IPS-18c (cell line): ENCODE results near the gene DNAJC5G.

Source experiments
- H3K4me3 ChIP-seq: 2 replicates; pipeline ENCODE4 v1.7.0; 2013; ENCODE audit warnings: low read depth, mild to moderate bottlenecking, low read length, moderate library complexity; ENCODE audit not compliant: insufficient read depth
- H3K9me3 ChIP-seq: one replicate; pipeline ENCODE4 v1.6.1; 2013; ENCODE audit warnings: mild to moderate bottlenecking, low read length, moderate library complexity; ENCODE audit not compliant: control insufficient read depth, insufficient read depth

The DNAJC5G gene

GRCh38 chr2:27275211-27276150 lies at the start of gene DNAJC5G:
TSS of gene DNAJC5G (plus strand) at chr2:27275433. CDS start at chr2:27276729, 1,296 bp downstream.
- H3K4me3 ChIP-seq = no peak within 1 kb of the TSS
- H3K9me3 ChIP-seq = no peaks in the 10 kb centered on the region

- Histone ChIP-seq H3K4me3 (no peak overlapping the region), H3K9me3 (peaks cover 2% of the 10 kb centered on the region)
Observed at GRCh38 chr2:27225526-27225925, 49.7 kb upstream of the DNAJC5G start.

GRCh38 chr2:27227501-27227900 lies 47.7 kb upstream of the DNAJC5G start:
- Histone ChIP-seq H3K4me3 (no peak overlapping the region), H3K9me3 (no peaks in the 10 kb centered on the region)

DNA sequence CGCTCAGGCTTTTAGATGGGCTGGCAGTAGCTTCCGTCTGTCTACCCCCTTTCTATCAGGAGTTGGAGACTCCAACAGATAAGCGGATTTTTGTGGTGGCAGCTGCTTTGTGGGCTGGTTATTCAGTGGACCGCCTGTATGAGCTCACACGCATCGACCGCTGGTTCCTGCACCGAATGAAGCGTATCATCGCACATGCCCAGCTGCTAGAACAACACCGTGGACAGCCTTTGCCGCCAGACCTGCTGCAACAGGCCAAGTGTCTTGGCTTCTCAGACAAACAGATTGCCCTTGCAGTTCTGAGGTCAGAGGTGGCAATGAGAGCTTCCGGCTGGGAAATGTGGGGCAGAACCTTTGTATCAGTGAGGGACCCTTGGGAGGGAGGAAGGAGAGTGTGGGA lies 43.3 kb upstream of the DNAJC5G start:
- Histone ChIP-seq H3K9me3 (no peaks in the 10 kb centered on the region), H3K4me3 (no peak overlapping the region)

DNA sequence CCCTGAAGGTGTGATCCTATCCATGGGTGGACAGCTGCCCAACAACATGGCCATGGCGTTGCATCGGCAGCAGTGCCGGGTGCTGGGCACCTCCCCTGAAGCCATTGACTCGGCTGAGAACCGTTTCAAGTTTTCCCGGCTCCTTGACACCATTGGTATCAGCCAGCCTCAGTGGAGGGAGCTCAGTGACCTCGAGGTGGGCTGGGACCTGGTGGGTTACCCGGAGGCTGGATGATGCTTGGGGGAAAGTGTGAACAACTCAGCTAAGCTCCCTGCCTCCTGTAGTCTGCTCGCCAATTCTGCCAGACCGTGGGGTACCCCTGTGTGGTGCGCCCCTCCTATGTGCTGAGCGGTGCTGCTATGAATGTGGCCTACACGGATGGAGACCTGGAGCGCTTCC lies 41.9 kb upstream of the DNAJC5G start:
- Histone ChIP-seq H3K4me3 (no peak overlapping the region), H3K9me3 (no peaks in the 10 kb centered on the region)

DNA sequence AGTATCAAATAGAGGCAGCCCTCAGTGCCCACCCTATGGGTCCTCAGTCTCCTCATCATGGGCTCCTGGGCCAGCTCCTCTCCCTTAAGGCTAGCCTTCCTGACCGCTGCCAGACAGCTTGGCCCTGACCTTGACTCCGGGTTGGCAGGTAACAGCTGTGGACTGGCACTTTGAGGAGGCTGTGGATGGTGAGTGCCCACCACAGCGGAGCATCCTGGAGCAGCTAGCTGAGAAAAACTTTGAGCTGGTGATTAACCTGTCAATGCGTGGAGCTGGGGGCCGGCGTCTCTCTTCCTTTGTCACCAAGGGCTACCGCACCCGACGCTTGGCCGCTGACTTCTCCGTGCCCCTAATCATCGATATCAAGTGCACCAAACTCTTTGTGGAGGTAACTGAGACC lies 39.1 kb upstream of the DNAJC5G start:
- Histone ChIP-seq H3K4me3 (no peak overlapping the region), H3K9me3 (no peaks in the 10 kb centered on the region)

DNA sequence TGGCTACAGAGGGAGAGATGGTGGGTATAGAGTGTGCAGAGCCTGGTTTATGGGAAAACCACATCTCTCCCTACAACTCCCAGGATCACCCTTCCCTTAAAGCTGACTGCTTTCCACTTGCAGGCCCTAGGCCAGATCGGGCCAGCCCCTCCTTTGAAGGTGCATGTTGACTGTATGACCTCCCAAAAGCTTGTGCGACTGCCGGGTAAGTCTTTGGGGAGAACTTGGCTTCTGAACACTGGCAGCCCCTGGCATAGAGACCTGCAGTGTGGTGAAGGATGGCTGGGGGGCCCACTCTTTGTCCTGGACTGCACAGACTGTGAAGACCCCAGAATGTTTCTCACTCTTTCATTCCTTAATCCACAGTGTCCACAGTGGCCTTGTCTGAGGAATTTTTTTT lies 38.6 kb upstream of the DNAJC5G start:
- H3K4me3 ChIP-seq = no peak overlapping the region

DNA sequence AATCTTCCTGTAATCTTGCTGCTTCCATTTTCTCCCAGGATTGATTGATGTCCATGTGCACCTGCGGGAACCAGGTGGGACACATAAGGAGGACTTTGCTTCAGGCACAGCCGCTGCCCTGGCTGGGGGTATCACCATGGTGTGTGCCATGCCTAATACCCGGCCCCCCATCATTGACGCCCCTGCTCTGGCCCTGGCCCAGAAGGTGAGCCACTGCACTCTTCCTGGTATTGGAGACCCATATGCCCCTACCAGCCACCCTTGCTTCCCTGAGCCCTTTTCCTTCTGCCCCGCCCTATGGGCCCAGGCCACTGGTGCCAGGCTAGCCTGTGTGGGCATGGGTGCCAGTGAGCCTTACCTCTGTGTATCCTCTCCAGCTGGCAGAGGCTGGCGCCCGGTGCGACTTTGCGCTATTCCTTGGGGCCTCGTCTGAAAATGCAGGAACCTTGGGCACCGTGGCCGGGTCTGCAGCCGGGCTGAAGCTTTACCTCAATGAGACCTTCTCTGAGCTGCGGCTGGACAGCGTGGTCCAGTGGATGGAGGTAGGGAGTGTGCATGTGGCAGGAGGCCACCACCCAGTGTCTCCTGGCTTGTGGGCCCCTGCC lies 37.8 kb upstream of the DNAJC5G start:
- H3K9me3 ChIP-seq = no peaks in the 10 kb centered on the region
- H3K4me3 ChIP-seq = no peak overlapping the region

More for the DNA sequence above, 38.6 kb upstream of the DNAJC5G start:
- H3K9me3 ChIP-seq = no peaks in the 10 kb centered on the region

- H3K4me3 ChIP-seq = no peak overlapping the region
- no peaks in the 10 kb centered on the region for H3K9me3 ChIP-seq
Observed at GRCh38 chr2:27238976-27239375, 36.3 kb upstream of the DNAJC5G start.

DNA sequence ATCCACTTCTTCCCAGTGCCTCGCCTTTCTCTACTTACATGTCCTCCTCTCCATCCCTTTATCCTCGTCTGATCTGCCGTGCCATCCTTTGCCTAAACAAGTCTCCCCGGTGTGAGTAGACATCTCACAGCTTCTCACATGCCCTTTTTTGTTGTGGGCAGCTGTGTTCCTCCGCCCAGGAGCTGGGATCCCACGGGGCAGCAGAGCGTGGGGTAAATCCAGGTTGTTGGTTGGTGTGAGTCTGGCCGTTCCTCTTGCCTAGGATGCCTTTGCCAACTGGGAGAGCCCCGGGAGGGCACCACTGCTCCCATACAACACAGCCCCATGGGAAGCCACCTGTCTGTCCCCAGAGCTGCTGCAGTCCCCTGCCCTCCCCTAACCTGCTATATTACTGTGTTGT lies 34.8 kb upstream of the DNAJC5G start:
- H3K9me3 ChIP-seq = no peaks in the 10 kb centered on the region
- no peak overlapping the region for H3K4me3 ChIP-seq

- Histone ChIP-seq H3K4me3 (no peak overlapping the region), H3K9me3 (no peaks in the 10 kb centered on the region)
Observed at GRCh38 chr2:27241761-27242613, 33.2 kb upstream of the DNAJC5G start.

- Histone ChIP-seq H3K9me3 (no peaks in the 10 kb centered on the region), H3K4me3 (no peak overlapping the region)
Observed at GRCh38 chr2:27242614-27242951, 32.6 kb upstream of the DNAJC5G start.

DNA sequence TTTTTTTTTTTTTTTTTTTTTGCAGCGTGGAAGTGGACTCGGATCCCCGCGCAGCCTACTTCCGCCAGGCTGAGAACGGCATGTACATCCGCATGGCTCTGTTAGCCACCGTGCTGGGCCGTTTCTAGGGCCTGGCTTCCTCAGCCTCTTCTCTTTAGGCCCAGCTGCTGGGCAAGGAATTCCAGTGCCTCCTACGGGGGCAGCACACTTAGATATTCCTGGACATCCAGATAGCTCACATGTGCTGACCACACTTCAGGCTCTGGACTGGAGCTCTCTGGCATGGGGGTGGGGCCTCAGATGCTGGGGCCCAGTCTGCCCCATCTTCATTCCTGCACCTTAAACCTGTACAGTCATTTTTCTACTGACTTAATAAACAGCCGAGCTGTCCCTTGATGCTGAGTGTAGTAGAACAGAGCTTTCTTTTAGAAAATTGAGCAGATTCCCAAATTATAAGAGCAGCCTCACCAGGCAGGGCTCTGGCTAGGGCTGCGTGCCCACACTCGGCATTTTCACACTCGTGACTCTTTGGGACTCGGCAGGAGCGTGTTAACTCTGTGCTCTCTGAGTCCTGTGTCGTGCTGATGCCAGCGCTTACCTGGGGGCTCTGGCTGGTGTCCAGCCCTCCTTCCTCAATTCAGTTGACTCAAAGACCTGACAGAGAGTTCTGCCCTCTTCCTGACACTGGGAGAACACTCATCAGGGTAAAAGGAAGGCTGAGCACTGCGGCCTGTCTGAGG lies 31.7 kb upstream of the DNAJC5G start:
- no peaks in the 10 kb centered on the region for H3K9me3 ChIP-seq
- no peak overlapping the region for H3K4me3 ChIP-seq

GRCh38 chr2:27245116-27245515 lies 30.1 kb upstream of the DNAJC5G start:
- no peak overlapping the region for H3K4me3 ChIP-seq
- H3K9me3 ChIP-seq = no peaks in the 10 kb centered on the region

- Histone ChIP-seq H3K4me3 (no peak overlapping the region), H3K9me3 (no peaks in the 10 kb centered on the region)
Observed at GRCh38 chr2:27245626-27246025, 29.6 kb upstream of the DNAJC5G start.

DNA sequence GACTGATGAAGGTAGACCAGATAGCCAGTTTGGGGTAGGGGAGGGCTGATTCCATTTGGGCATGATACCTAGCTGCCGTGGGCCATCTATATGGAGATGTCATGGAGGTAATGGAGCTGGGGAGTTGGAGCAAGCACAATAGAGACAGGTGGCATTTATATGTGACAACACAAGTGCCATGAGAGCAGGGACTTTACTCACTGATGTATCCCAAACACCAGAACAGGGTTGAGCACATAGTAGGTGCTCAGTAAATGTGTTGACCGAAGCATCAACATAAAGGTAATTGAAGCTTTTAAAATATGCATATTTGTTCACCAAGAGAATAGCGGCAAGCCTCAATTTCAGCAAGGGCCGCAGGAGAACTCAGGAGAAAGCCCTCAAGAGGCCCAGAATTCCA lies 27.3 kb upstream of the DNAJC5G start:
- Histone ChIP-seq H3K9me3 (no peaks in the 10 kb centered on the region), H3K4me3 (no peak overlapping the region)
